PFSK-1 (cell line): ENCODE data around the gene REC8.

ENCODE experiments used
- FOXP2 ChIP-seq: optimal IDR thresholded peaks from 2 replicates; pipeline ENCODE3; 2011; ENCODE audit warnings: borderline replicate concordance, control low read depth, inconsistent platforms; ENCODE audit not compliant: insufficient read depth; ENCODE audit errors: extremely low read length, extremely low read depth
- POLR2AphosphoS5 ChIP-seq: IDR thresholded peaks from 2 replicates; pipeline ENCODE4 v1.6.1; 2012; ENCODE audit warnings: low read depth, mild to moderate bottlenecking, control low read depth, low read length, moderate library complexity
- REST ChIP-seq, 2 experiments: IDR thresholded peaks; 2 replicates each; pipeline versions ENCODE4 v1.6.1 to v1.8.0; 2011 to 2012; ENCODE audit warnings: low read depth in 2 of 2, low read length in 2 of 2, control low read depth in 1 of 2, inconsistent platforms in 1 of 2, mild to moderate bottlenecking in 1 of 2, moderate library complexity in 1 of 2; ENCODE audit not compliant: insufficient read depth in 1 of 2
- SIN3A ChIP-seq: IDR thresholded peaks from 2 replicates; pipeline ENCODE4 v1.6.1; 2012; ENCODE audit warnings: mild to moderate bottlenecking, low read length, moderate library complexity, borderline replicate concordance; ENCODE audit not compliant: insufficient read depth
- TAF1 ChIP-seq: IDR thresholded peaks from 2 replicates; pipeline ENCODE4 v1.6.1; 2012; ENCODE audit warnings: low read length, control low read depth, borderline replicate concordance; ENCODE audit not compliant: insufficient read depth

- TF ChIP-seq POLR2AphosphoS5 = no peak
- TF ChIP-seq SIN3A = no peak
- TF ChIP-seq REST (IDR thresholded peaks at IDR 0.05; ENCODE audit: insufficient read depth in 1 of 2, low read depth in 2 of 2, low read length in 2 of 2) = no peak
- TF ChIP-seq TAF1 = no peak
- TF ChIP-seq FOXP2 = no peak
These were observed 11.4 kb upstream of the REC8 start for GRCh38 chr14:24160499-24160849.
